GM06990 (cell line): Measurements from ENCODE around the gene ZAR1.

Experiments used
- DNase-seq: peaks from one replicate; pipeline ENCODE4 v3.0.0-alpha.2; 2011; ENCODE audit not compliant: insufficient read length; ENCODE audit errors: extremely low read depth
- H3K27me3 ChIP-seq: replicated peaks from 2 replicates; pipeline ENCODE4 v1.6.0; 2011; ENCODE audit warnings: low read length; ENCODE audit not compliant: control insufficient read depth, insufficient read depth
- H3K36me3 ChIP-seq: 2 replicates; pipeline ENCODE4 v1.5.1; 2011; ENCODE audit warnings: low read length; ENCODE audit not compliant: control insufficient read depth, insufficient read depth
- H3K4me3 ChIP-seq: replicated peaks from 2 replicates; pipeline ENCODE4 v1.5.1; 2011; ENCODE audit warnings: low read depth, mild to moderate bottlenecking, control low read depth, low read length
- TF ChIP-seq, protein P1 (sequence below): IDR thresholded peaks from 2 replicates; pipeline ENCODE4 v1.5.1; 2011; ENCODE audit warnings: low read length, control low read depth, mild to moderate bottlenecking, inconsistent platforms; ENCODE audit not compliant: insufficient read depth, poor library complexity, severe bottlenecking

The ZAR1 gene

DNA sequence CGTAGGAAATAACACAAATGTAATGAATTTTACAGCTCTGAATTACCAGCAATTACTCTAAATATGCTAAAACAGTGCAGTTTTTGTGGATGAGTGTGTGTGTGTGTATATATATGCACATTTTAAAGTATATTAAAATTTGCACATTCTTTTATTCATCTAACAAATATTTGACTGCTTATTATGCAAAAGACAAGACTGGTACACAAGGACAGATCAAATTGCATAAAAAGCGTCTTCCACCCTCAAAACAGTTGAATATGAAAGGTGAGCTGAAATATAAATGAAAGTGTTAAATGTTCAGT lies 13.9 kb downstream of the ZAR1 start:
- peaks cover 5% of the 10 kb centered on the region for H3K36me3 ChIP-seq
- DNase-seq, result no peak
- H3K27me3 ChIP-seq, result no peaks in the 10 kb centered on the region
- no peak overlapping the region for H3K4me3 ChIP-seq
- TF ChIP-seq, protein P1, sequence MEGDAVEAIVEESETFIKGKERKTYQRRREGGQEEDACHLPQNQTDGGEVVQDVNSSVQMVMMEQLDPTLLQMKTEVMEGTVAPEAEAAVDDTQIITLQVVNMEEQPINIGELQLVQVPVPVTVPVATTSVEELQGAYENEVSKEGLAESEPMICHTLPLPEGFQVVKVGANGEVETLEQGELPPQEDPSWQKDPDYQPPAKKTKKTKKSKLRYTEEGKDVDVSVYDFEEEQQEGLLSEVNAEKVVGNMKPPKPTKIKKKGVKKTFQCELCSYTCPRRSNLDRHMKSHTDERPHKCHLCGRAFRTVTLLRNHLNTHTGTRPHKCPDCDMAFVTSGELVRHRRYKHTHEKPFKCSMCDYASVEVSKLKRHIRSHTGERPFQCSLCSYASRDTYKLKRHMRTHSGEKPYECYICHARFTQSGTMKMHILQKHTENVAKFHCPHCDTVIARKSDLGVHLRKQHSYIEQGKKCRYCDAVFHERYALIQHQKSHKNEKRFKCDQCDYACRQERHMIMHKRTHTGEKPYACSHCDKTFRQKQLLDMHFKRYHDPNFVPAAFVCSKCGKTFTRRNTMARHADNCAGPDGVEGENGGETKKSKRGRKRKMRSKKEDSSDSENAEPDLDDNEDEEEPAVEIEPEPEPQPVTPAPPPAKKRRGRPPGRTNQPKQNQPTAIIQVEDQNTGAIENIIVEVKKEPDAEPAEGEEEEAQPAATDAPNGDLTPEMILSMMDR, result no peak

DNA sequence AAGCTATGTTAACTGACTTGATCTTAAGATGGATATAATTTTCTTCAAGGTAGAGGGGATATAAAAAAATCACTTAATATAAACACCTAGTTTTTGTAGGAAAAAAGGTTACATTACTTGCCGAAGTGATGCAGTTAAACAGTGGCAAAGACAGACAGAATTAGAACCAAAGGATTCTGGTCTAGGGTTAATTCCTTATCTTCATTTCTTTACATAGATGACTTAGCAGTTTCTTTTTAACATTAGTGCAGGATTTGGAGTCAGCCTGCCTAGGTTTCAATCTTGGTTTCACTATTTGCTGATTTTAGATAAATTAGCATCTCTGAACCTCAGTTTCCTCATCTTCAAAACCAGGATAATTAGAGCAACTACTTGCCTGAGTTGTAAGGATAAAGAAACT lies 14.3 kb downstream of the ZAR1 start:
- TF ChIP-seq, protein P1, result no peak
- DNase-seq, result no peak
- Histone ChIP-seq H3K4me3 (no peak overlapping the region), H3K36me3 (peaks cover 5% of the 10 kb centered on the region), H3K27me3 (no peaks in the 10 kb centered on the region)

DNA sequence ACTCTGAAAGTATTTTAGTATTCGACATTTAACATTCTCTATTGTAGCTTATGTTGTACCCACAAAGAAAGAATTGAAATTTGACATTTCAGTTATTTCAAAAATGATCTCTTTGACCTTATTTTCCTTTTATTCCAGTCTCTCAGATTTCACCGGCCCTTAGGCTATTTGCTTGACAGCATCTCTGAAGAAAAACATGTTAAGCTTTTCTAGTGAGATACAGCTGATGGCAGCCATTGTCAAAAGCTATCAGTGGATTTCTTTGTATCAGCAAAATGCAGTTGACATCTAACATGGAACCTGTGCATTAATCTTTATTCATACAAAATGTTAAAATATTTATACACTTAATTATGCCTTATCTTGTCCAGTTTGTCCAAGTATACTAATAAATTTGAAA lies 16.7 kb downstream of the ZAR1 start:
- DNase-seq, result no peak
- H3K27me3 ChIP-seq, result no peaks in the 10 kb centered on the region
- peaks cover 11% of the 10 kb centered on the region for H3K36me3 ChIP-seq
- TF ChIP-seq, protein P1, result no peak
- H3K4me3 ChIP-seq, result no peak overlapping the region

DNA sequence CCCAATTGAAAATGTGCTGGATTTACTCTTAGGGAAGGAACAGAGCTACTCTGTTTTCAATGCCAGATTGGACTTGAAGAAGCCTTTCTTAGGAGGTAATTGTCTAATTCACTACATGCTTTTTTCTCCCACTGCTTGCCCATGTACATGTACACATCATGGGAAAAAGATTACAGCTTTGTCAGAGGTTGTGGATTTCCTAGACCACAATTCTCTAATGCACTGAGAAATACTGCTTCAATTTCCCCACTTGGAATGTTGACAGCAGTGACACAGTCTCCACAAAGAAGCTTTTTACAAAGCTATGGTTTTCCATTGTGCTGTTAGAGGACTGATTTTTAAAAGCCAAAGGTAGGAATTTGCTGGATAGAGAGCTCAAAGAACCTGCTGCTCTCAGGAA lies 19.5 kb downstream of the ZAR1 start:
- DNase-seq, result no peak
- Histone ChIP-seq H3K36me3 (peaks cover 14% of the 10 kb centered on the region), H3K27me3 (no peaks in the 10 kb centered on the region), H3K4me3 (no peak overlapping the region)
- TF ChIP-seq, protein P1, result no peak

DNA sequence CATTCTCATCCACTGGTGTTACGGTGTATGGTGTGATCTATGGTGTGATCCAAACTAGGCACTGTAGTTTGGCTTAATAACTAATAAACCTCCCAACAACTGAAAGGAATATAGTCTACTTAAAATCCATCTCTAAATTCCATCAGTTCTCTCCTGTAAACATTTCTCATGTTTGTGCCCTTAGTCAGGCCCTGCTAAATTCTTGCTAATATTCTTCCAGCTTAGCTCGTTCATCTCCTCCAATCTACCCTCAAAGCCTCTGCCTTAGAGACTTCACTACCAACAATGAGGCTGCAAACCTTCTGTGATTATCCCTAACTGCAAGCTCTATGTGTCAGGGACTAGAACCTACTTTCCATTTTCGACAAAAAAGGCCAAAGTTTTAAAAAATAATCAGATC lies 28.1 kb downstream of the ZAR1 start:
- no peak for DNase-seq
- H3K4me3 ChIP-seq, result no peak overlapping the region
- TF ChIP-seq, protein P1, result no peak
- H3K27me3 ChIP-seq, result no peaks in the 10 kb centered on the region
- H3K36me3 ChIP-seq, result peaks cover 16% of the 10 kb centered on the region

DNA sequence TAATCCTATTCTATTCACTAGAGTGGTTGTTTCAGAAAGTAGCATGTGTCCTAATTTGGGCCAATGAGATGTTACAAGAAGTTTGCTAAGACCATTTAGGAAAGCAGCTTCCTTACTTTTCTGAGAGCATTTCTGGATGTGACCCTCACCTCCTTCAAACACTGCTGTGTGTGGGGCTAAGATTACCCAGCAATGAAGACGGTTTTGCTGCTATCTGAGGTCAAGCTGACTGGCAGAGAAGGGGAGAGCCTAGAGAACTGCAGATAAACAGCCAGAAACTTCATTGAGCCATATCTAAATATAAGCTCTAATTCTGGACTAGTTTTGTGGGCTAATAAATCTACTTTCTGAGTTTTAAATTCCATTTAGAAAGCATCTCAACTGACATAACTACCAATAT lies 36.4 kb downstream of the ZAR1 start:
- no peak for DNase-seq
- no peak overlapping the region for H3K4me3 ChIP-seq
- peaks cover 14% of the 10 kb centered on the region for H3K36me3 ChIP-seq
- H3K27me3 ChIP-seq, result no peaks in the 10 kb centered on the region
- TF ChIP-seq, protein P1, result no peak
